HG02623 (cell line): ENCODE results near the gene CAPN7.

ENCODE experiments used
- ATAC-seq: cut with Tn5 transposase; IDR thresholded peaks from one replicate; pipeline ENCODE4 v1.9.1; 2021; ENCODE audit warnings: moderate library complexity; ENCODE audit not compliant: unreplicated experiment

CAPN7 gene

DNA sequence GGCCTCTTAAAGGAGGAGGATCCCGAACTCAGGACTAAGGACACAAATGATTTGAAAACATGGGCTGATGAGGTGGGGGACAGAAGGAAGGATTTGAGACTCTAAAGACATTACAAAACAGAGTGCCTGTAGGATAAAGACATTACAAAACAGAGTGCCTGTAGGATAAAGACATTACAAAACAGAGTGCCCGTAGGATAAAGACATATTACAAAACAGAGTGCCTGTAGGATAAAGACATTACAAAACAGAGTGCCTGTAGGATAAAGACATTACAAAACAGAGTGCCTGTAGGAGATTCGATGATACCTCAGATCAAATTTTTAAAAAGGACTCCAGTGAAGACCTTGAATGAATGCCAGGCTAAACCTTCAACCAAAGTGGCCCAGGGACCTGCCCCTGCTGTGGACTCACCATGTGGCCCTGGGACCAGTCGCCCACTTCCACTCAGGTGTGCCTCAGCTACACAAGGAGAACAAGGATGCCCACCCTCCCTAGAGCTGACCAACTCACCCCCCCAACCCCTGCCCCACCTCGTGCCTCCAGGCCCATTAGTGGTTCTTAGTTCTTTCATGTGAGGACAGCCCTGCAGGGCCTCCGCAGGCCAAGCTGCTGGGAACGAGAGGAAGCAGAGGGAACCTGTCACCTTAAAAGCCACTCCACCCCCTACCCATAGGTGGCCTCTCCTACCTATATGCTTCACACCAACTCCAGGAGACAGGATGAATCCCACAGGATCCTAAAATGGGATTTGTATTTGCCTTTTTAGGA lies 66.6 kb downstream of the CAPN7 start:
- ATAC-seq, result no peak

DNA sequence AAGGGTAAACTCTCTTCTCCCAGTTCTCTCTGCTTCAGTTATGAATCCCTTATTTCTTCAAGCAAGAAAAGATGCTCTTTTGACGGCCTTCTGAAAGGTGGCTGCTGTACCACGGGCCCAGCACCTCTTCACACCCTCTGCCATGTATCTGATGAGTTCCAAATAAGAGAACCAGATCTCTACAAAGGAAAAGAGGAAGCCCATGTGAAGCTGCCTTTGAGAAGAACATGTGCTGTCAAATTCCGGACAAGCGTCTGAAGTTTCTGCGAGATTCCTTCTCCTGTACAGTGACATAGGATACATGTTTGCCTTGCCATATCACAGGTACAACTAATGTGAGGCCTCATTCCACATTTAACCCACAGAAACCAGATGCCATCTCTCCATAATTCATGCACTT lies 67.2 kb downstream of the CAPN7 start:
- ATAC-seq, result no peak

DNA sequence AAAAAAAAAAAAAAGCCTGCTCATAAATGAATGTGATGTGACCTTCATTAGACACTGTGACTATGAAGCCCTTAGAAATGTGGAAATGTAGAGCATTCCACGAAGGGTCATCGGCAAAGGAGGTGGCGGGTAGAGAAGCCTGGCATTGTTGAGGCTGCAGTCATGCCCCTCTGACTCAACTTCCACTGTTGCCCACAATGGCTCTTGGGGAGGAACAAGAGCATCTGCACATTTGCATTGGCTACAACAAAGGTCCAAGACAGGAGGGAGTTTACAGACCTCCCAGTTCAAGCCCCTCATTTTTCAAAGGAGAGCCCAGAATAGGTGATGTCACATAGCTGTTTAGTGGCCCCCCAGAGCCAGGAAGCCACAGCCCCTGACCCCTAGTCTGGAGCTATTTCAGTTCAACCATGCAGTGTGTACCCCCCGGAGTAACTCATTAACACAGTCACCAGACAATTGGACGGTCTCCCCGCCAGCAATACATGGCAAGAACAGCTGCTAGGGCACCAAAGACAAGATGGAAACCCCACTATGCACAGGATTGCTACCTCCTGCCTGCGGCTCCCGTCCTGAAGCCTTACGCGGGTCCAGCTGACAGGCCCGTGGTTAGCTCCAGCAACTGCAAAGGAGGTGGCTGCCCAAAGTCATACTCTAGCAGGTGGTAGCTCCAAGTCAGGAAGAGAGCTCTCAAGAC lies 70.1 kb downstream of the CAPN7 start:
- no peak for ATAC-seq

DNA sequence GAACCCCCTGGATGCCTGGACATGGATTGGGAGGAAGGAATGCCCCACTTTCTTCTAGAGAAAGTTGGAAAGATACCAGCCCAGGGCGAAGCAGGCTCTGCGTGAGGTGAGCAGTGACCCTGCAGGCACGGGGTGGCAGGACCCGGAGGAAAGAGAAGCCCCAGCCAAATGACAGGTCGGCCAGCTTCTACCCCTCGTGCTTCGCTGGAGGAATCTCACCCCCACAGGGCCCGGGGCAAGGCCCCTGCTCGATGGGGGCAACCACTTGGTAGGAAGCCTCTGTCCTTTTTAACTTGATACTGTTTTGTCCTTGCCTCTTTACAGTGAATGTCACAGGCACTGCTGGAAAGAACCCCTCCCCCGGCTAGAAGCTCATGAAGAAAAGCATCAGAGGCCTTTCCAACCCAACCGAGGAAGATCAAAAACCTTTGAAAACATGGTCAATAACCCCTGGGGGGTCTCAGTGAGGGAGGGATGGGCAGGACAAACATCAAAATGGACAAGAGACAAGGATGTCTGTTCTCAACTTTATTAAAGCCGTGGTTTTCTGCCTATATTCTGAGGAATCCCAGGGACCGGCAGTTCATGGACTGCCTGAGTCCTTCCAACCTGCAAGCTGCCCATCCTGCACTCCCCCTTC lies 71.9 kb downstream of the CAPN7 start:
- no peak for ATAC-seq

DNA sequence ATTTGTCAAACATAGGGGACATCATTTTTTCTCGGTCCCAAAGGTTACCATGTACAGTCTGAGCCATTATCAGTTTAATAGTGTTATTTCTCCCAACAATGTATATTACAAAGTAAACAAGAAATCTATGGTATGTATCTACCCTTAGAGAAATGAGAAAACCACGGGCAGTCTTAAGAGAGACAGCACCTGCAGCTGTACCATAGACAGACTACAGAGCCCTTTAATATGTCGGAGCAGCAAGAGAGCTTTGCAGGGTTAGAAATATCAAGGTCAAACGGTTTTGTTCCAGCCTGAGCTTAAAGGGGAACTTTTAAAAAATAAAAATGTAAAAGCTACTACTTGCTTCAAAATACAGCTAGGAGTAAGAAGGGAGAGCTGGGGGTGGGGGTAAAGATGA lies 73.2 kb downstream of the CAPN7 start:
- ATAC-seq, result no peak

DNA sequence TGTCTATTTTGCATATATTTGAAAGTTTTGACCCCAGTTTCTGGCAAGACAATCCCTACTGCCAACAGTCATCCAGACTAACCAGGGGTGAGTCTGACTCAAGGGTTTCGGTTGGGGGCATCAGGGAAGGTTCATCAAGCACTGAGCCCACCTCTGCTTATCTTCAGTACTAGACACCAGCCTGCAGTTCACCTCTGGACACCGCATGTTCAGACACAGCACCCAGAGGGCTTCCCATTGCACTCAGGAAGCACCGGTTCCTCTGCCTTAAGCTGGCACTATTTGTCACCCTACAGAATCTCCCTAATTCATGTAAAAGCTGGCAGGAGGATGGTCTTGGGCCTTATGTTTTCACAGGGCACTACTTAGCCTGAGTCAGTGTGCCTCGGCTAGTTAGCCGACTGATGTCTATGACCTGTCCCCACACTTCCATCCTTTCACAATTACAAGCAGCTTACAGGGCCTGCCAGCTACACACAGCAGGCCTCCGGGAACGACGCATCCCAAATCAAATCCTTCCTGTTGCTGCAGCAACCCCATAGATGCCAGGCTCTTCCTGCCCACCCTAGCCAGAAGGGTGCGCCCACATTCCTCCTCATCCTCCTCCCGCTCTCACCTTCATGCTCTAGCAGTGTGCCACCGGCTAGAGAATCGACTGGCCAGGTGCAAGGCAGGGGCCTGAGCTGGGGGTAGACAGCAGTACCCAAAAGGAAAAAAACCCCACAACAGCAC lies 73.8 kb downstream of the CAPN7 start:
- no peak for ATAC-seq

DNA sequence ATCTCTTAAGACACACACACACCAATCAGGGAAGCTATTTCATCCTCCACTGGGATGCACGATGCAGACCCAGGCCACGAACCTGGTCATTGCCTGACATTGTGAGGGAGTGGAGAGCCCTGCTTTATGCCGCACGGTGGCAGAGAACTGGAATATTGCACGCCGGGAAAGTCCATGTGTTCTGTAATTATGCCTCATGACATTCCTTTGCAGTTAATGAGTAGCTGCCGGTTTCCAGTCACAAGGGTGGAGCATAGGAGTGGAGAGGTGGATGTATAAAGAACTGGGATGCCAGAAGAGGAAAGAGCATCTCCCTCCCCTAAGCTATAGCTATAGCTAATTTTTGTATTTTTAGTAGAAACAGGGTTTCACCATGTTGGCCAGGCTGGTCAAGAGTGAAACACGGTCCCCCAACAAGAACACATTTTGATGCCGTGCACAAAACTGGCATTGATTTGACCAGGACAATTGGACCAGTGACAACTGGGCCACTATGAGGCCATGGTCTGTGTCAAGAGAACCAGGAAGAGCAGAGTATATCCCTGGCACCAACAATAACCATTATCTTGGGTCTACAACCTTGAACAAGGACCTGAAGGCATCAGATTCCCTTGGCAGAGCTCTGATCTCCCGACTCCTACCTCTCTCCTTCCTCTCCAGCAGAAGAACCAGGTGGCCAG lies 74.9 kb downstream of the CAPN7 start:
- ATAC-seq, result no peak

DNA sequence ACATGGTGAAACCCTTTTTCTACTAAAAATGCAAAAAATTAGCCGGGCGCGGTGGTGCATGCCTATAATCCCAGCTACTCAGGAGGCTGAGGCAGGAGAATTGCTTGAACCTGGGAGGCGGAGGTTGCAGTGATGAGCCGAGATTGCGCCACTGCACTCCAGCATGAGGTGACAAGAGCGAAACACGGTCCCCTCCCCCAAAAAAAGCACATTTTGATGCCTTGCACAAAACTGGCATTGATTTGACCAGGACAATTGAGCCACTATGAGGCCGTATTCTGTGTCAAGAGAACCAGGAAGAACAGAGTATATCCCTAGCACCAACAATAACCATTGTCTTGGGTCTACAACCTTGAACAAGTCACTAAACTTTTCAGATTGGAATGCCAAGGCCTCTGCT lies 75.8 kb downstream of the CAPN7 start:
- no peak for ATAC-seq

DNA sequence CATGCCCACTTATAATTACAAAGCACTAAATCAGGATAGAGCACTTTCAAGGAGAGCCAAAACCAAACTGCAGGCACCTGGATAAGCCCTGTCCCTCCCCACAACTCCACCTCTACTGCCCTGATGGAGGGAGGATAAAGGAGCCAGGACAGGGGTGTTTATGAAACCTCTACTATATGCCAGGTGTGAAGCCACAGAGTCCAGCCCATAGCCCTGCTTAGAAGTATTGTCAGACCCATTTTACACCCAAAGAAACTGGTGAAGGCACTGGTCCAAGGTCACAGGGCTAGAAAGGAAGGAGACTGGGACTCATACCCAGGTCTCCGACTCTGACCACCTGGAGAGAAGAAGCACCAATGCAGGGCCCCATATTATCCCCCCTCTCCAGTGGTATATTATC lies 77.7 kb downstream of the CAPN7 start:
- no peak for ATAC-seq

DNA sequence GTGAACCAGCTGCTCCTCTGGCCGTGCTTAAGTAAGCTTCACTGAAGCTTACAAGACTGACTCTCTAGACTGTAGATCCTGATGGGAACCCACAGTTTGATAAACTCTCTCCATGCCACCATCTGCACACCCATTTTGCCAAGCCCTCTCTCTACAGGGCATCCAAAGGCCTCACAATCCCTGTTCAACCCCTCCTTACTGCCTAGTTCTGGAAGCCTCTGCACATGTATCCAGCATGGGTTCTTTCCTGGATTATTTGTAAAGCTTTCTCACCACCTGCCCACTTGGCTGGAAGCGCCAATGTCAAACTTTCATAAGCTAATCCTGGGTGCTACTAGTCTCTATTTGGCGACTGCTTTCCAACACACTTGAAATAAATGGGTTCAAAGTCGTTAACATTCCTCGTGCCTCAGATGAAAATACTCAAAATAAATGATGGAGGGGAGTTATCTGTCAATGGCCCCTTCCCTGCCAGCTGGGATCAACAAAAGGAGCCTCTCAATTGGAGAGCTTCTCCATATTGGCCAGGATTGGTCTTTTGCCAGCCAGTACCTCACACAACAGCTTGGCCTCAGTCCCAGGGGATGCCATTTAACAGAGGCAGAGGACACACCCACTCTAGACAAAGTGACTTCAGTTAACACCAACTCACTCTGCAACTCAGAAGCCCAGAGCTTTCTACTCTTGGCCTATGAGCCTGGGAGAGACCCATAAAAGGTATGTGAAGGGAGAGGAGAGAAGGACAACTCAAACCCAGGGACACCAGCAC lies 78.3 kb downstream of the CAPN7 start:
- ATAC-seq, result no peak

DNA sequence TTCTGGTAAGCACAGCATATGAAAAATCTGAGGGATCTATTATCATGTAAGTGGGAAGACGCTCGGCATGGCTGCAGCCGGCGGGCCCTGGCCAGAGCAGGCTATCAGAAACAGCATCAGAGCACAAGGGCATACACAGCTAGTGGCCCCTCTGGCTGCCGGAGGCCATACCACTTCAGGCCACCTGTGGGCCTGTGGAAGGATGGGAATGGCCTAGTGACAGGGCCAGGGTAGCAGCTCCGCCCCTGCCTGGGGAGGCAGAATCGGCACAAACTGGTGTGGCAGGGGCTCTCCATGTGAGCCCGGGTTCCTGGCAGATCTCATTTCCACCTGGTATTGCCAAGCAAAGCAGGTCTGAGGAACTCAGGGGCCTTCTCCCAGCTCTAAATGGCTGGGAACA lies 80.0 kb downstream of the CAPN7 start:
- ATAC-seq, result no peak

DNA sequence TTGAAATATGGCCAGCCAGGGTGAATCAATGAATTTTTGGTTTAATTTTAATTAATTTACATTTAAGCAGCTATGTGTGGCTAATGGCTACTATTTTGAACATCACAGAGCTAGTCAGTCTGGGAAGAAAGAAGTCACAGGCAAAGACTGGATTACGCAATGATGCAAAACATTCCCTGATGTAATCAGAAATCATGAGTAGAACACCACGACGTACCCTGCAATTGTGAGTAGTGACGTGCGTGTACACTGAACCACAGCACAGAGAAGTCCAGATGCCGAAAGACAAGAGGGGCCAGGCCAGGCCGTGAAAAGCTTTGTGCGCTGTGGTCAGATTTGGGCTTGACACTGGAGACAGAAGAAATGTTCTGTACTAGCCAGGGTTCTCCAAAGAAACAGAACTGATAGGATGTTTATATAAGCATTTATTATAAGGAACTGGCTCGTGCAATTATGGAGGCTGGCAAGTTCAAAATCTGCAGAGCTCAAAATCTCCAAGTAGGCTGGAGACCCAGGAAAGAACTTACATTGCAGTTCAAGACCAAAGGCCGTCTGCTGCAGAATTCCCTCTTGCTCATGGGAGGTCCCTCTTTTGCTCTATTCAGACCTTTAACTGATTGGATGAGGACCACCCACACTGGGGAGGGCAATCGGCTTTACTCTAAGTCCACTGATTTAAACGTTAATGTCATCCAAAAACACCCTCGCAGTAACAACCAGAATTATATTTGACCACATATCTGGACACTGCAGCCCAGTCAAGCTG lies 81.7 kb downstream of the CAPN7 start:
- ATAC-seq, result no peak

DNA sequence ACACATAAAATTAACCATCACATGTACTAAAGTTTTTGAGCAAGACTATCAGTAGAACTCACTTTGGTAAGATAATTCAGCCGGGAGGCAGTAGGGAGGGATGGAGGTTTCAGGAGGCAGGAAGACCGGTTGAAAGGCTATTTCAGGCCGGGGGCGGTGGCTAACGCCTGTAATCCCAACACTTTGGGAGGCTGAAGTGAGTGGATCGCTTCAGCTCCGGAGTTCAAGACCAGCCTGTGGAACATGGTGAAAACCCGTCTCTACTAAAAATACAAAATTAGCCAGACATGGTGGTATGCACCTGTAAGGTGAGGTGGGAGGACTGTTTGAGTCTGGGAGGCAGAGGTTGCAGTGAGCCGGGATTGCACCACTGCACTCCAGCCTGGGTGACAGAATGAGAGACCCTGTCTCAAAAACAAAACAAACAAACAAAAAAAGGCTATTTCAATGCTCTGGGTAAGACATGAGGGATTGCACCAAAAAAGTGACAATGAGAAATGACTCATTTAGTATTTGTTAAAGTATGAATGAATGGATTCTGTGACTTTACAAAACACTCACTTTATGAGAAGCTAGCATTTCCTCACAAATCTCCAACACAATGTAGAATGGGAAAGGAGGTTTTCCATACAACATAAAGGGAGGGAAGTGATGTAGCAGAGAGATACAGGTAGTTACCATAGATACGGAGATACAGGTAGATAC lies 82.4 kb downstream of the CAPN7 start:
- no peak for ATAC-seq

DNA sequence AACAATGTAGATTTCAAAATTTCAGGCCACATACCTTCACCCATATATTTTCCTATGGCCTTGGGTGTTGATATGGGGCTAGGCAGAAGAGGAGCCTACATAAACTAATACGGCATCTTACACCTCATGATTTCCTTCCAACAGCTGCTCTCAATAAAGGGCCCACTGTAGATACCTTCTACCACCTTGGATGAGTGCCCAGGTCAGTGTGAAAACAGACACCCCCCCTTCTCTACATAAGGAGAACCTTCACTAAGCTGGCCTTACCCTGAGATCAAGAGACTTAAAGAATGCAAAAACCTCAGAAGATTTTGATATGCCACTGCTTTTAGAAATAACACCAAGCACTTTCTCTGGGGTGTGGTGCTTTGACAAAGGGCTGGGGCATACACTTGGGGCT lies 83.6 kb downstream of the CAPN7 start:
- no peak for ATAC-seq

DNA sequence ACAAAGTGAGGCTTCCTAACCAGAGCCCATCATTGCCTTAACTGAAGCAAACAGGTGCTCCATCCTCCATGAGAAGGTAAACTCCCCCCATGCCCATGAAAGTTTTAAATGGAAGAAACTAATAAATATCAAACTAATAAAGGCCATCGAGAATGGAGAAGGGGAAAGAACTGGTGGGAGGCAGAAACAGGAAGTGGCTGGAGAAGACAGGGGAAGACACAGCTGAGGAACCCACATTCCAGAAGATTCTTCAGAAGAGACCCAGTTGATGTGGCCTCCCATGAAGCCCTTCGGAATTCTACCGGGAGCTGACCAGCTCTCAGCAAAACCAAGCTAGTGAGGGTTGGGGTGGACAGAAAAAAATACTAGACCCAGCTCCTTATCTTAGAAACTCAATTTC lies 84.7 kb downstream of the CAPN7 start:
- ATAC-seq, result no peak

DNA sequence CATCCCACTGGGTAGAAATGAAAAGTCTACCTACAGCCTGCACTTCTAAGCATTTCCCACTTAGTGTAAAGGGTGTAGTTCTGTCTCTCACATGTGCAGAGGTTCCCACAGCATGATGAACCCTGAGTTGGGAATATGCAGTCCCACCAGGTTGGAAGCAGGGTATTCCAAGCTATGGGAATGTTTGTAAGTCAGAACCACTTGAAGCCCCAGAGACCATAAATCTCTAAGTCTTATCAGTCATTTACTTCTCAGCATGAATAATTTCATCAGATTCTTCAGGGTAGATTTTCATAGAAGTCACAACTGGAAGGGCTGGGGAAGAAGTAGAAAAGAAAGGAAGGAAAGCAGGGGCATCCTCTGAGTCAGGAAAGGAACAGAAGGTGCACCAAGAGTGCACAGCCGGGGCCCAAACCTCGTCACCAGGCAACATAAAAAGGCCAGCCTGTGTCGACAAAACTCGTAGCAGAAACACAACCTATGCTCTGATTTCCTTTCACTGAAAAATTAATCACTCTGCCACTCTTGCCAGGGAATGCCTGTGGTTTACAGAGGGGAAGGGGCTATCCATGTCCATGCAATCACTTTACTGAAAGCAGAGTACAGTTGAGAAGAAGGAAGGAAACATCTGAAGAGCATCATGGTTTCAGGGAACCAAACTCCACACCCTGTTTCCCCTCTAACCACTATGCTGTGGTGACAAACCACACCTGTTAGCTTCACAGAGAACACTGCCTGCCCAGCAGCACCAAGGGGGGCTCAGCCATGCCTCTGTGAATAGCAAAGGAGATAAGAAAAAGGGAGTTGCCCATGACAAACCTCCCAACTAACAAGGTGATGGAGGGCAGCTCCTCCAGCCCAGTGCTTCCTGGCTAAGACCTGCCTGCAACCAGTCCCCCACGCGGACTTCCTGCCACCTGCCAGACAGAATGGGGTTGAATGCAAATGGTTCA lies 85.8 kb downstream of the CAPN7 start:
- peak; percentile 72 for ATAC-seq

DNA sequence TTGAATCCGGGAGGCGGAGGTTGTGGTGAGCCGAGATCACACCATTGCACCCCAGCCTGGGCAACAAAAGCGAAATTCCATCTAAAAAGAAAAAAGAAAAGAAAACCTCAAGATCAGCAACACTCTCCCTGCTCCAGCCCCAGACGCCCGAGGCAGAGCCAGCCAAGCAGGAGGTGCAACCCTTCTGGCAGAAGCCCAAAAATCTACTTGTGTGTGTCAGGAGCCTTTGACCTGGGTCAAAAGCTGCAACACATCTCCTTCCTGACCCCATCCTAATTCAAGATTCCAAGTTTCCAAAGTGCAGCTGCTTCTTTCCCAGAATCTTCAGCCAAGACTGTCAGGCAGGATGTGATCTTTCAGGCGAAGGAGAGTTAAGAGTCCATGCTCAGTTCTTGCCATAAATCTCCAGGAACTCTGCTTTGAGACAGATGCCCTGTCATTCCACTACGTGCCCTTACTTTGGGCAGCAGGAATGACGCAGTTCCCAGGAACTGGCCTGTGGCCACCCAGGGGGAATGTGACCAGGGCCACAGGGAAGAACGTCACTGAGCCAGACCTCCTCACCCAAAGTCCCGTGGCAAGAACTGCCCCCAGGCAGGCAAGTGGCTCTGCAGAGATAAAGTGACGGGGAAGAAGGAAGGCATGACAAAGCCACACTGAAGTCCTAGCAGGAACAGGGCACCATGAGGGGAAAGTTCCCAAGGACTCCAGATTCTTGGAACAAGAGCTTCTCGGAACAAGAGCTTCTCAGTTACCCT lies 86.9 kb downstream of the CAPN7 start:
- ATAC-seq, result no peak
